CD4-positive, alpha-beta T cell (primary cell): ENCODE data around the gene CEP104. TPM values are rescaled to one million over a fixed set of nuclear protein-coding genes. Genes with fewer than 3 reads are reported as not detected.

ENCODE experiments used
- ATAC-seq: fragments of 200-7000 bp; cut with Tn5 transposase; one replicate; pipeline ENCODE4 v1.10.0; 2022; ENCODE audit warnings: mild to moderate bottlenecking; ENCODE audit not compliant: poor library complexity
- CTCF ChIA-PET: fragments of 350-600 bp; sonication (Branson Sonifier 250); formaldehyde crosslinking; loops from one replicate; lab custom pipeline; 2021; ENCODE audit warnings: antibody characterized with exemption, inconsistent platforms; lab: Charles Lee
- POLR2A ChIA-PET: fragments of 350-600 bp; sonication (Branson Sonifier 250); formaldehyde crosslinking; loops from one replicate; lab custom pipeline; 2021; ENCODE audit warnings: antibody characterized with exemption, inconsistent platforms; lab: Charles Lee
- DNase-seq, 14 experiments: peaks; one replicate each; pipeline ENCODE4 v3.0.0-alpha.2; 2013 to 2020; ENCODE audit warnings: mixed read lengths in 2 of 14
- H3K27ac ChIP-seq, 2 donors: one replicate each; pipeline versions ENCODE4 v1.5.1 to v1.7.0; 2013; ENCODE audit warnings: low read length in 2 of 2, low read depth in 1 of 2, mild to moderate bottlenecking in 1 of 2
- H3K27me3 ChIP-seq, 2 experiments: 1 replicate in 1 of 2; 2 replicates in 1 of 2; pipeline versions ENCODE4 v1.6.1 to v1.7.0; 2013; ENCODE audit warnings: low read length in 2 of 2, control low read depth in 1 of 2, mild to moderate bottlenecking in 1 of 2, moderate library complexity in 1 of 2; ENCODE audit not compliant: insufficient read depth in 2 of 2, control insufficient read depth in 1 of 2
- H3K36me3 ChIP-seq: one replicate; pipeline ENCODE4 v1.6.1; 2013; ENCODE audit warnings: low read length, control low read depth; ENCODE audit not compliant: insufficient read depth
- H3K4me1 ChIP-seq: one replicate; pipeline ENCODE4 v1.6.1; 2013; ENCODE audit warnings: low read length, control low read depth; ENCODE audit not compliant: insufficient read depth
- H3K4me3 ChIP-seq: one replicate; pipeline ENCODE4 v1.5.1; 2013; ENCODE audit warnings: mild to moderate bottlenecking, low read length, moderate library complexity
- H3K9me3 ChIP-seq, 2 experiments: 1 replicate in 1 of 2; 2 replicates in 1 of 2; pipeline versions ENCODE4 v1.6.1 to v1.7.0; 2013; ENCODE audit warnings: low read length in 2 of 2, mild to moderate bottlenecking in 2 of 2, control low read depth in 1 of 2, moderate library complexity in 1 of 2; ENCODE audit not compliant: control insufficient read depth in 1 of 2, insufficient read depth in 1 of 2
- H3K27ac Mint-ChIP-seq: one replicate; pipeline ENCODE4 v1.8.0; 2020; ENCODE audit warnings: mixed read lengths
- H3K27me3 Mint-ChIP-seq: one replicate; pipeline ENCODE4 v1.8.0; 2021; ENCODE audit warnings: mixed read lengths
- H3K36me3 Mint-ChIP-seq: one replicate; pipeline ENCODE4 v1.8.0; 2021; ENCODE audit warnings: low read depth, mixed read lengths
- H3K4me1 Mint-ChIP-seq: one replicate; pipeline ENCODE4 v1.8.0; 2021; ENCODE audit warnings: low read depth, mixed read lengths
- H3K4me3 Mint-ChIP-seq: one replicate; pipeline ENCODE4 v1.8.0; 2020; ENCODE audit warnings: mild to moderate bottlenecking, mixed read lengths
- H3K9me3 Mint-ChIP-seq: one replicate; pipeline ENCODE4 v1.8.0; 2020; ENCODE audit warnings: mixed read lengths
- intact Hi-C, 2 experiments: fragments of 100-400 bp; cut with DNase I in 1 of 2; cut with micrococcal nuclease in 1 of 2; formaldehyde crosslinking; loops; one replicate each; pipeline versions ENCODE4 v1.15.1 to v1.9.0; 2023 to 2025; cut with DNase I, micrococcal nuclease
- total RNA-seq, 174 experiments: library from RNA in 2 of 174; stranded (reverse) in 2 of 174; gene quantifications; one replicate each; pipeline ENCODE4 v1.2.3 and lab custom pipeline; 2021 to 2026
- TF ChIP-seq, protein P1 (sequence below): fragments of 200-600 bp; IDR thresholded peaks from one replicate; pipeline ENCODE4 v1.8.0; 2022; ENCODE audit warnings: antibody characterized with exemption, mild to moderate bottlenecking

CEP104 gene
- total RNA-seq, 2 experiments from 2014 or later, result 16.6 to 20.5 TPM

GRCh38 chr1:3825356-3825755, 31.7 kb downstream of the CEP104 start:
- DNase-seq, result no peak

GRCh38 chr1:3824650-3825049, 32.4 kb downstream of the CEP104 start:
- Histone ChIP-seq H3K27ac (no peak overlapping the region), H3K36me3 (peaks cover 72% of the 10 kb centered on the region), H3K27me3 (no peaks in the 10 kb centered on the region), H3K4me3 (no peak overlapping the region), H3K9me3 (no peaks in the 10 kb centered on the region), H3K4me1 (no peaks in the 10 kb centered on the region)
- no peaks in the 10 kb centered on the region for H3K27me3 Mint-ChIP-seq
- no peaks in the 10 kb centered on the region for H3K9me3 Mint-ChIP-seq
- peaks cover 86% of the 10 kb centered on the region for H3K36me3 Mint-ChIP-seq
- H3K4me3 Mint-ChIP-seq, result no peak overlapping the region
- CTCF ChIA-PET, result no interaction called here
- no peak overlapping the region for H3K27ac Mint-ChIP-seq
- intact Hi-C loops, result no loop called here
- POLR2A ChIA-PET, result no interaction called here
- TF ChIP-seq, protein P1, sequence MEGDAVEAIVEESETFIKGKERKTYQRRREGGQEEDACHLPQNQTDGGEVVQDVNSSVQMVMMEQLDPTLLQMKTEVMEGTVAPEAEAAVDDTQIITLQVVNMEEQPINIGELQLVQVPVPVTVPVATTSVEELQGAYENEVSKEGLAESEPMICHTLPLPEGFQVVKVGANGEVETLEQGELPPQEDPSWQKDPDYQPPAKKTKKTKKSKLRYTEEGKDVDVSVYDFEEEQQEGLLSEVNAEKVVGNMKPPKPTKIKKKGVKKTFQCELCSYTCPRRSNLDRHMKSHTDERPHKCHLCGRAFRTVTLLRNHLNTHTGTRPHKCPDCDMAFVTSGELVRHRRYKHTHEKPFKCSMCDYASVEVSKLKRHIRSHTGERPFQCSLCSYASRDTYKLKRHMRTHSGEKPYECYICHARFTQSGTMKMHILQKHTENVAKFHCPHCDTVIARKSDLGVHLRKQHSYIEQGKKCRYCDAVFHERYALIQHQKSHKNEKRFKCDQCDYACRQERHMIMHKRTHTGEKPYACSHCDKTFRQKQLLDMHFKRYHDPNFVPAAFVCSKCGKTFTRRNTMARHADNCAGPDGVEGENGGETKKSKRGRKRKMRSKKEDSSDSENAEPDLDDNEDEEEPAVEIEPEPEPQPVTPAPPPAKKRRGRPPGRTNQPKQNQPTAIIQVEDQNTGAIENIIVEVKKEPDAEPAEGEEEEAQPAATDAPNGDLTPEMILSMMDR, result no peak
- DNase-seq (no peak), ATAC-seq (no peak)
- H3K4me1 Mint-ChIP-seq, result no peaks in the 10 kb centered on the region

More at GRCh38 chr1:3825356-3825755, 31.7 kb downstream of the CEP104 start:
- no peaks in the 10 kb centered on the region for H3K4me1 ChIP-seq
- ATAC-seq, result no peak
- no peaks in the 10 kb centered on the region for H3K27me3 Mint-ChIP-seq
- H3K36me3 Mint-ChIP-seq, result peaks cover 86% of the 10 kb centered on the region
- CTCF ChIA-PET, result no interaction called here
- no peak overlapping the region for H3K27ac ChIP-seq
- intact Hi-C loops, result no loop called here
- H3K9me3 Mint-ChIP-seq, result no peaks in the 10 kb centered on the region
- no peaks in the 10 kb centered on the region for H3K9me3 ChIP-seq
- POLR2A ChIA-PET, result no interaction called here
- peaks cover 78% of the 10 kb centered on the region for H3K36me3 ChIP-seq
- no peak overlapping the region for H3K27ac Mint-ChIP-seq
- H3K4me3 ChIP-seq, result no peak overlapping the region
- no peak overlapping the region for H3K4me3 Mint-ChIP-seq
- H3K27me3 ChIP-seq, result no peaks in the 10 kb centered on the region
- H3K4me1 Mint-ChIP-seq, result no peaks in the 10 kb centered on the region
- TF ChIP-seq, protein P1, result no peak

DNA sequence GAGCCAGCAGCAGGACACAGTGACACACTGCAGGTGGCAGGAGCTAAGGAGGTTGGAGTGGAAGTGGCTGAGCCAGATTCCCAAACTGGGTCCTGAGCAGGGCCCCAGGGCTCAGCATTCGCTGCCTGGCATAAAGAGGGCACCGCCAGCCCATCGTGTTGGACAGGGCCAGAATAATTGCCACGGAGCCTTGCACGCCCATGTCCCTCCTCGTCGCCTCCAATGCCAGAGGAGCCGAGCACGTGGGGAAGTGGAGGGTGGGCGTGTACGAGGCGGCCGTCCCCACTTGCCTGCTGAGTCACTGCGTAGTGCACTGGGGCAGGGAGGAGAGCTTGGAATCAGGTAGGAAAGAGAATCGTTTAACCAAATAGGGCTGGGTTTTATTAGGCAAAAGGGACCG, 34.6 kb downstream of the CEP104 start:
- ChIA-PET CTCF (no interaction called here), POLR2A (no interaction called here)
- no peak overlapping the region for H3K4me3 ChIP-seq
- no peak overlapping the region for H3K27ac ChIP-seq
- Mint-ChIP-seq H3K4me3 (no peak overlapping the region), H3K9me3 (no peaks in the 10 kb centered on the region), H3K36me3 (peaks cover 69% of the 10 kb centered on the region), H3K4me1 (no peaks in the 10 kb centered on the region), H3K27ac (no peak overlapping the region), H3K27me3 (no peaks in the 10 kb centered on the region)
- intact Hi-C loops, result no loop called here
- TF ChIP-seq, protein P1, result no peak
- no peaks in the 10 kb centered on the region for H3K27me3 ChIP-seq
- no peak for DNase-seq
- no peaks in the 10 kb centered on the region for H3K4me1 ChIP-seq
- no peaks in the 10 kb centered on the region for H3K9me3 ChIP-seq
- no peak for ATAC-seq
- peaks cover 58% of the 10 kb centered on the region for H3K36me3 ChIP-seq
